Measurements from ENCODE around the gene DGLUCY.

GRCh38 chr14:91117960-91118359 lies 4.1 kb downstream of the DGLUCY start:
- no peak for TF ChIP-seq FOXA2 (IDR thresholded peaks at IDR 0.05)
- TF ChIP-seq YY1 (IDR thresholded peaks at IDR 0.05) = no peak
- TF ChIP-seq CTCF (IDR thresholded peaks at IDR 0.05; ENCODE audit: low read depth, low read length, missing input control) = no peak
- TF ChIP-seq EGR1 (IDR thresholded peaks at IDR 0.05; ENCODE audit: low read depth in 2 of 2) = no peak
- TF ChIP-seq MAX (IDR thresholded peaks at IDR 0.05) = no peak

All from liver (tissue), 3 donors.